HG03025 (cell line): ENCODE data around the gene VPS16.

Experiments
- ATAC-seq: cut with Tn5 transposase; IDR thresholded peaks from one replicate; pipeline ENCODE4 v1.9.1; 2021; ENCODE audit warnings: mild to moderate bottlenecking, moderate library complexity; ENCODE audit not compliant: unreplicated experiment, low FRiP score

The VPS16 gene

DNA sequence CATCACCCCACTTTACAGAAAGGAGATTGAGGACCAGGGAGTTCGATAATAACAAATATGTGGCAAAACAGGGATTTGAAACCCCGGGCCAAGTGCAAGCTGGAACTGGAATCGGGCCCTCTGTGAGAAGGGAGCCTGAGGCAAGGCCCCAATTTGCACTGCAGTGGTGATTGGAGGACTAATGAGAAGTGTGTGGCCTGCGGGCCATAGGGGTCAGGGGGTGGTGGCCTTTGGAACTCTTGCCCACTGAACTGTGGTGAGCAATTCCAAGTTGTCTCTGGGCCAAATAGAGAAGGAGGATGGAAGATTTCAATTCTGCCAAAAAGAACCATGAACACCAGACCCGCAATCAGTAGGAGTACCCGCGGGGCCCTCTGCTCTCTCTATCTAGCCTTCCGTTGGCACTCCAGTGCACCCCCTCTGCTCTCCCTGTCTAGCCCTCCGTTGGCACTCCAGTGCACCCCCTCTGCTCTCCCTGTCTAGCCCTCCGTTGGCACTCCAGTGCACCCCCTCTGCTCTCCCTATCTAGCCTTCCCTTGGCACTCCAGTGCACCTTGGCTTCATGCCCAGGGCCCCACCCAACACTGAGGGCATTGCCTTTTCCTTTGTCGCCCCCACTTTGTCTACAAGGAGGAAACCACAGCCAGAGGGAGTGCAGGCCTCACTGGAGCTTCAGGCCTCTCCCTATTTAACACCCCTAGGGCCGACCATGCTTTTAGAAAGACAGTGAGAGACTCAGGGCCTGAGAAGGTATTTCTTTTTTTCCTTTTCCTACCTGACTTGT is 26.7 kb downstream of the VPS16 start:
- ATAC-seq = no peak

DNA sequence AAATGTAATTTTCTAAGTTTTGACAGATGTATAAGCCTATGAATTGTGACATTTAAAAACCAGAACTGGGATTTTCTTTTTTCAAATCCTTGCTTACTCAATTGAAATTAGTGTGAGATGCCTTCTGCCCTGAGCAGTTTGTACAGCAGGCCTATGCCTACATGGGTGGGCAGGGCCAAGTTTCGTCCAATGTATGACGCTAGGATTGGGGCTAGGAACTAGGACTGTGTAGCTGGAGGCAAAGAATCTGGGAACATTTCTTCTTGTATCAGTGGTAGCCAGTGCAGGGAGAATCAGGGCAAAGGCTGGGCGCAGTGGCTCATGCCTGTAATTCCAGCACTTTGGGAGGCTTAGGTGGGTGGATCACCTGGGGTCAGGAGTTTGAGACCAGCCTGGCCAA is 28.8 kb downstream of the VPS16 start:
- no peak for ATAC-seq

DNA sequence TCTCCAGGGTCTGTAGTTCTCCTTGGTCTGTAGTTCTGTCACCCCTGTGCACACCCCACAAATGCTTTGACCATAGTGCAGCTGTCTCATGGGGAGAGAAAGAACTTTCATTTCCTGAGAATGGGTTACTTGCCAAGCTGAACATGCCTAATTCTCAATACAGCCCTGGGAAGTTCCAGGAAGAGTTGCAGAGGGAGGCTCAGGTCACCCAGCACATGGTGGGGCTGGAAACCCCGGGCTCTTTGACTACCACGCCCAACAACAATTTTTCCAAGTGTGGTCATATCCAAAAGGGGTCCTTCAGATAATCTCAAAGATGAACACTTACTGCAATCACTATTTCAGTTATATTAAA is 30.5 kb downstream of the VPS16 start:
- no peak for ATAC-seq

DNA sequence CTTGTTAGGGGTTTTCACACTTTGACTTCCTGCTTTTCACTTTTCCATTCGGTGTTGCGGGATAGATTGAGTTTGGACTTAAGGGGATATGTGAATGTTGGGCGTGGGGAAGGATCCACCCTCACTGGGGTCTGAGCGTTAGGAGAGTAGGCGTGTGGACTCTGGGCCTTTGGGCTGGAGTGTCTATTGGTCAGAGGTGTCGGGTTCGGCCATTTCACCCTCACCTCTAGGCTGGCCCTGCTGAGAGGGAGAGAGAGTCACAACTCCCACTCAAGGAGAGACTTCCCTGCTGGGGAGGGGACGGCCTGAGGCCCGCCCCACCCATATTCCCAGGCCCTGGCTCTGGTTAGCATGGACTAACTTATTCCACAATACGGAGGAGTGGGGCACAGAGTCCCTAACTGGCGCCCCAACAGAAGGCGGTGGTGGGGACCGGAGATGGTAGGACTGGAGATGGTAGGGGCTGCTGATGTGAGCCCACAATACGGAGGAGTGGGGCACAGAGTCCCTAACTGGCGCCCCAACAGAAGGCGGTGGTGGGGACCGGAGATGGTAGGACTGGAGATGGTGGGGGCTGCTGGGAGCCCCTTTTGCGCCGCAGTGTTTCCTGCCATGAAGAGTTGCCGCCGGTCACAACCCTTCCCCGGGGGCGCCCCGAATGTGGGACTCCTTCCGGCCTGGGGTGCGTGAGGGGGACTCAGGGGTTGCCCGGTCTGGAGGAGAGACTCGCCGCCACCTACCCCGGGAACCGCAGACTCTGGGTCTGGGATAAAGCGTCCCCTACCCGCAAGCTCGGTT is 31.3 kb downstream of the VPS16 start:
- no peak for ATAC-seq

DNA sequence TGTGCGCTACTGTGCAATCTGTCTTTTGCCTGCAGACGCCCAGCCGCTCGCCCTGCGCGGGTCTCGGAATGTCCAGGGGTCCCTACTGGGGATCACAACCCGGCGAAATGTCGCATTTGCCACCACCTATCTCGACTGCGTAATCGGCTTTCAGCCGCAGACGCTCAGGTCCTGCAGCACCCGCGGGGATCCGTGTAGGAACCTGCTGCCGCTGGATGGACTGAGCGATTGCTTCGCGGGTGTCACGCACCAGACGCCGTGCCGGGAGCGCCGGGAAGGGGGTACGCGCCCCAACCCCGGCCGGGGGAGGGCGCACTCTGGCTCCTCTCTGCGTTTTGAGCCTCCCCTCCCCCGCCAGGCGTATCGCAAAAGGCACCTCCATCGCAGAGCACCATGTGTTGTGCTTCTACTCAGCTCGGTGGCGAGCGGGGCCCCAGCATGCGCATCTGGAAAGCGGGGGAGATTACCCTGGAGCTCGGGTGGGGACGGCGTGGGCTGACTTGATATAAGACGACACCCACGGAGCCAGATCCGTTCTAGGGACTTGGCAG is 32.0 kb downstream of the VPS16 start:
- ATAC-seq = peak; percentile 26

DNA sequence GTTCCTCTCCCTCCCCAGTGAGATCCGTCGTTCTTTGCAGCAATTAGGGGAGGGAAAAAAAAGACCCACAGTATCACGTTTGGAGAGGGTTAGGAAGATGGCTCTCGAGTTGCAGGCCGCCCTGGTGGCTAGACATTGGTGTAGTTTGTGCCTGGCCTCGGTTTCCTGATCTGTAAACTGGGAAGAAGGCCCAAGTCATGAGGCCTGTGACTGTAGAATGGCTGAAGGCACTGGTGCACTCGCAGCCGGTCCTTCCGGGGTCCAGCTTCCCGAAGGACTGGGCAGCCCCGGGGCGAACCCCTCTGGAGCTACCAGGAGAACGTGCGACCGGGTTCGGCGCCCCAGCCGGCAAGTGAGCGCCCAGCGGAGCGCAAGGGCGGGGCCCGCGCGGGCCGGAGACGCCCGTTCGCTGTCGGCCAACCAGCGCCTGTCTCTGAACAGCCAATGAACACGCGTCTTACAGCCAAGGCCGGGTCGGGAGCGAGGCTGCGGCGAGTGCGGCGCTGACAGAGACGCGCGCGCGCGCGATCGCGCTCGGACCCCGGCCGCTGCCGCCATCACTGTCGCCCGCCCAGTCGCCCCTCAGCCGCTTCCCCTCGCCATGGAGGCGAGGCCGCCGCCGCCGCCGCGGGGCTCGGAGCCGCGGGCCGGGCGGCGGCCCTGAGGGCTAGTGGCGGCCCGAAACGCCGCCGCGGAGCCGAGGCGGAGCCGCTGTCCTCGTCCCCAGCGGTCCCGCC is 32.6 kb downstream of the VPS16 start, which contains the start of gene PTPRA:
TSS of gene PTPRA (plus strand) at position 472 of the 737 bp plus-strand sequence. CDS start 90,797 bp downstream, outside the sequence.
- ATAC-seq = peak; percentile 91

DNA sequence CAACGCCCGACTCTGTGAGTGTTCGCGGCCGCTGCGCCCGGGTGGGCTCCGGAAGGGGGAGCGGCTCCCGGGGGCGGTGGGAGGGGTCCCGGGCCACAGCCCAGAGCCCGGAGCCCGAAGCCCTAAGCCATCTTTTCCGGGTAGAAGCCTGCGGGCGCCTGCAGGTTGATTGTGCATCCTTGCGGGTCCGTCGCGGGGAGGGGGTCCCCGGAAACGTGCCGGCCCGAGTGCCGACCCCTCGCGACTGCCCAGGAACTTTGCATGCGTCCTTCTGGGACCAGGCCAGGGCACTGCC is 33.1 kb downstream of the VPS16 start:
- ATAC-seq = peak; percentile 36

DNA sequence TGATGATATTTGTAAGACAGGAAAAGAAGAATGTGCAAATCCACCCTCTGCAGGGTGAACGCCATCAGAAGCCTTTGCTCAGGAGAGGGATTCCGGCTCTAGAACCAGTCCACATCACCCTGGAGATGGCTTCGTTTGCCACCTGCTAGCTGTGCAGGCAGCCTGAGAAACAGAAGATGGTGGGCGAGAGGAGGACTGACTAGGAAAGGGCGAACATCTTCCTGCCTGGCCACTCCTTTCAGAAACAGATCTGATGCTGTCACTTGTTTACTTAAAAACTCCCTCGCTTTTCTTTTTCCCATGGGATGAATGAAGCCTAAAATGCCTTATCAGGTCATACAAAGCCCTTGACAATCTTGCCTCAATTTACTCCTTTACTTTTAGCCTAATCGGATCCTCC is 33.9 kb downstream of the VPS16 start:
- ATAC-seq = no peak

DNA sequence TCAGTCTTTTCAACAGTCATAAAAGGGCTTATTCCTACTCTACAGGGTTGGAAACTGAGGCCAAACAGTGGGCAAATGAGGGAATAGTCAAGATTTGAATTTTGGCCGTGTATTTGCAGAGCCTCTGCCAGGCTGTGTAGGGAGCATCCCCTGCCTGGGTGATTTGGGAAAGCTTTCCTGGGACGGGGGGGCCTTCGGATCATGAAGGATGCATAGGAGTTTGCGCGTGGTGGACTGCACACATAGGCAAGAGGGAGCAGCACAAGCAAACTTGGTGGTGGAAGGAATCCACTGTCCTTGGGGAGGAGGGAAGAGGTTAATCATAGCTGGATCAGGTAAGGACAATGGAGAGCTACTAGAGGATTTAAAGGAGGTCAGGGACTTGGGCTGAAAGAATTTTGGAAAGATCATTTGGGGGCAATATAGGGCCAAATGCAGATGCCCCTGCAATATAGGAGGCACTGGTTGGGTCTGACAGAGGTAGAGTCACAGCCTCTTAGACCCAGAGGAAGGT is 35.2 kb downstream of the VPS16 start:
- ATAC-seq = no peak

DNA sequence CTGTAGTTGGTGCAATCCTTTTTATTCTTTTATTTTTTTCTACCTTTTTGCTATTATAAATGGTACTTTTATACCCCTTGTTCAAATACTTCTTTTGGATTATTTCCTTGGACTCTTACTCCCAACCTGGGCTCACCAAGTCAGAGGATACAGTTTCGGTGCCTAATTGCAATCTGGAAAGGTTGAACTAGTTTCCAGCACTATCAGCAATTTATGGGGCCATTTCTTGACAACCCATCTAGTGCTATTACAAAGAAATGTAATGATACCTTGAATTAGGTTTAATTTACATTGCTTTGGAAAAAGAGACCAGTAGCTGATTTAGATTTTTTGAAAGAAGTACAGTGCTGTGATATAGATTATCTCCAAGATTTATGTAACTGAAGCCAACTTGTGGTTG is 38.0 kb downstream of the VPS16 start:
- no peak for ATAC-seq

DNA sequence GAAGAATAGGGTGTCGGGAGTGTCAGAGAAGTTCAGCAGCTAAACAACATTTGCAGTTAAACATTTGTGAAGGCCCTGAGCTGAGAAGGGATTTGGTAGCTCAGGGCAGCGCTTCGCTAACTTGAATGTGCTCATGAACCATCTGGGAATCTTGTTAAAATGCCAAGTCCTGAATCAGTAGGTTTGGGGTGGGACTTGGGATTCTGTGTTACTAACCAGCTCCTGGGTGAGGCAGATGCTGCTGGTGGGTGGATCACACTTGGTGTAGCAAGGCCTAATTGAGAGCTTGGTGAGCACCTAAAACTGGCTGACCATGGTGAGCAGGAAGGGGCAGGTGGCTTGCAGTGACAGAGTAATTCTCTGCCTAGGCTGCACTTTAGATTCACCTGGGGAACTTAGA is 38.6 kb downstream of the VPS16 start:
- ATAC-seq = no peak

DNA sequence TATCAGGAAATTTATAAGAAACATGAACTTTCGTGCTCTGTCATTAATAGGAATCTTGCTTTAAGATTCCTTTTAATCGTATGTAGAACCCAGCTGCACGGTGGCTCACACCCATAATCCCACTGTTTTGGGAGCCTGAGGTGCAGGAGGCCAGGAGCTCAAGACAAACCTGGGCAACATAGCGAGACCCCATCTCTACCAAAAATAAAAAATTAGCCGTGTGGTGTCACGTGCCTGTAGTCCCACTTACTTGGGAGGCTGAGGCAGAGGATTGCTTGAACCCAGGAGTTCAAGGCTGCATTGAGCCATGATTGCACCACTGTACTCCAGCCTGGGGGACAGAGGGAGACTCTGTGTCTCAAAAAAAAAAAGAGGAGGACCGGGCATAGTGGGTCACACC is 40.1 kb downstream of the VPS16 start:
- ATAC-seq = no peak

DNA sequence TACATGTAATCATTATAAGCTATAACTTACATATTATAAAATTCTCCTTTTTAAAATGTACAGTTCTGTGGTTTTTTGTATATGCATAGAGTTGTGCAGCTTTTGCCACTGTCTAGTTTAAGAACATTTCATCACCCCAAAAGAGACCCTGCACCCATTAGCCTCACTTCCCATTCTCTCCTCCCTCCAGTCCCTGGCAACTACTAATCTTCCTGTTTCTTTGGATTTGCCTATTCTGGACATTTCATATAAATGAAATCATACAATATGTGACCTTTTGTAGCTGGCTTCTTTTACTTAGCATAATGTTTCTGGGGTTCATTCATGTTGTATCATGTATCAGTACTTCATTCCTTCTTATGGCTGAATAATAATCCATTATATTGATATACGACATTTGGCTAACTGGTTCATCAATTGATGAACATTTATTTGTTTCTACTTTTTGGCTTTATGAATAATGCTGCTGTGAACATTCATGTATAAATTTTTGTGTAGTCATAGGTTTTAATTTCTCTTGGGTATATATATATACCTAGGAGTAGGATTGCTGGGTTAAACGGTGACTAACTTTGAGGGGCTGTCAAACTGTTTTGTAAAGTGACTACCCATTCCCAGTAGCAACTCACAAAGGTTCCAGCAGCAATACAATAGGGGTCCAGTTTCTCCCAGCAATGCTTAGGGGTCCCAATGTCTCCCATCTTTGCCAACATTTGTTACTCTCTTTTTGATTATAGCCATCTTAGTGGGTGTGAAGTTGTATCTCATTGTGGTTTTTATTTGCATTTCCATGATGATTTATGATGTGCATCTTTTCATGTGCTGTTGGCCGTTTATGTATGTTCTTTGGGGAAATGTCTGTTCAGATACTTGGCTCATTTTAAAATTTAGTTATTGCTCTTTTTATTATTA is 43.4 kb downstream of the VPS16 start:
- no peak for ATAC-seq

DNA sequence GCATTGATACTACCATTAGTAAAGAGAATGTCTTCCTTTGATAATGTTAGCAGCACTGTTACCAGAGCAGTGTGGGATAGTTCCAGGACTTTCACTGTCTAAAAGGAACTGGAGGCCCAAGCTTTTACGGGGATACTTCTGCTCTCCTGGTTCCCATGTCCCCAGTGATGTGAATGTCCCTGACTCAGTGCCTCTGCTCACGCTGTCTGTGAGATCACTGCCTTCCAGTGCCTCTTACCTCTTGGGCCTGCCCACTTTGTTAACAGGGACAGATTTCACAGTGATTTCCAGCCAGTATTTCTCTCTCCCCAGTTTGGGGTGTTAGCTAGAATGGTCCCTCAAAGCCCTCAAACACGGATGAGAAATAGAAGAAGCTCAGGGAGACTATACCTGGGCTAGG is 47.2 kb downstream of the VPS16 start:
- ATAC-seq = no peak

DNA sequence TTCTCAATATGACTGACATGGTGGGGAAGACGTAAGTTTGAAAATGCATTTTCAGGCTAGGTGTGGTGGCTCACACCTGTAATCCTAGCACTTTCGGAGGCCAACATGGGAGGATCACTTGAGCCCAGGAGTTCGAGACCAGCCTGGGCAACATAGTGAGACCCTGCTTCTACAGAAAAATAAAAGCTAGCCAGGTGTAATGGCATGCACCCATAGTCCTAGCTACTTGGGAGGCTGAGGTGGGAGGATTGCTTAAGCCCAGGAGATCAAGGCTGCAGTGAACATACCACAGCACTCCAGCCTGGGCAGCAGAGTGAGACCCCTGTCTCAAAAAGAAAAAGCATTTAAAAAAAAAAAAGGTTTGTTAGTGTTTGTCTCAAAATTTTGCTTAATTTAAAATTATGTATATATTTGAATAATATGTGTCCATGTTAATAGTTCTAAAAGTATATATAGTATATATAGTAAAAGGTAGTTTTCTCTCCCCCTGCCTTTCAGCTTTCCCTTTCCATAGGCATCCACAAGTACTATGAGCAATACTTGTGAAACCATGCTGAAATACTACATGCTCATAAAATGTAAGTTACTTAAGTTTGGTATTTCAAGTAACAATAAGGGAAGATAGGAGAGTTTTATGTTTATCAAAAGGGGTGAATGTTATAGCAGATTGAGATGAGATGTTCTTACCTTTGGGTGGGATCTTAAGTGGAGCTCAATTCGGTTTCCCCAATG is 47.8 kb downstream of the VPS16 start:
- ATAC-seq = no peak

DNA sequence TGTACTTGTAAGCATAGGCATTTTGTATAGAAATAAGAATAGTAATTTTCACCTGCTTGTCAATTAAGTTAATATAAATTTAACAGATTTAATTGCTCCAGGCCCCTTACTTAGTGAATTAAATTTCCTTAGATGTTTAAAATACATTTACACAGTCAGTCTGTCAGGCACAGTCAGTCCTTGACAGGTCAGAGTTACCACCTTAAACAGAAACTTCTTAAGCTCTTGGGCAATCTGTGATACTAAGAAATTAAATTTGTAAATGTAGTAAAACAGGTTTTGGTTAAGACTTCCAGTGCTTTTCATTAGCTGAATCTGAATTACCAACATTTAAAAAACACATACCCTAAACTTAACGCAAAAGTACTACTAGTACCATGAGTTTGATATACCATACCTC is 48.7 kb downstream of the VPS16 start:
- ATAC-seq = no peak

DNA sequence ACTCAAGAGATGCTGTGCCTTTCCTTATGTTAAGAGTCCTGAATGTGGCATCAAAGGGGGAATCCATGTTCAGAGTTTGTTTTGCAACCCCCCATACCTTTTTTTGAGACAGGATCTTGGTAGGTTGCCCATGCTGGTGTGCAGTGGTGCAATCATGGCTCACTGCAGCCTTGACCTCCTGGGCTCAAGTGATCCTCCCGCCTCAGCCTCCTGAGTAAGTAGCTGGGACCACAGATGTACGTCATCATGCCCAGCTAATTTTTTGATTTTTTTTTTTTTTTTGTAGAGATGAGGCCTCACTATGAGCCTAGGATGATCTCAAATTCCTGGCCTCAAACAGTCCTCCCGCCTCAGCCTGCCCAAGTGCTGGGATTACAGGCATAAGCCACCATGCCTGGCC is 49.3 kb downstream of the VPS16 start:
- ATAC-seq = no peak

DNA sequence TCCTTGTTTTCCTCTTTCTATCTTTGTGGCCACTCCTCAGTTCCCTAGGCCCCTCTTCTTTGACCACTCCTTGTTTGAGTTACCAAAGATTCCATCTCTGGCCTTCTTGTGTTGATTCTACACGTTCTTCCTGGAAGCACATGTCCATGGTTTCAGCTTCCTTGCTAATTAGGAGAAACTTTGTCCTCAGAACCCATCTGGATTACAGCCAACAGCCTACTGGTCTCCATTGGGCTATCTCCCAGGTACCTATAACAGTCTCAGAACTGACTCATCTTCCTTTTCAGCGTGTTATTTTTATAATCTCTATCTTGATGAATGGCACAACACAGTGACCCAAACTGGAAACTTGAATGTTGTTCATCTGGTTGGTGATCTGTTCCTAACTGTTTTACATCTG is 50.2 kb downstream of the VPS16 start:
- ATAC-seq = no peak

DNA sequence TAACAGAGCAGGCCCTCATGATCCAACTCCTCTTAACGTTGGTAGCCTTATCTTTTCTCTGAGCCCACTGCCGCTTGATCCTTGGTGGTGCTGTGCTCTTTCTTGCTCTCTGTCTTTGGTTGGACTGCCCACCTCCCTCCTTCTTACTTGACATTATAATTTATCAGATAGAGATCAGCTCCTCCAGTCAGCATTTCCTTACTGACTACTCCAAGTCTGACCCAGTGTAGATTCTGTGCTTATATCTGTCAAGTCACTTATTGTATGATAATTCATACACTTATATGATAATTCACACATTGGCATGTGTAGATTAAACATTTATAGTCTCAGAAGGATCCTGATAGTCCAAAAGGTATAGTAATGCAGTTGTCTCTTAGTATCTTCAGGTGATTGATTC is 50.8 kb downstream of the VPS16 start:
- no peak for ATAC-seq
